A549 (cell line): ENCODE measurements around the gene RARG. TPM values are rescaled to one million over a fixed set of nuclear protein-coding genes. Genes with fewer than 3 reads are reported as not detected.

ENCODE experiments used
- ATAC-seq, 2 experiments: fragments of 200-7000 bp in 1 of 2; fragments of >200 bp in 1 of 2; cut with Nextera tagmentation in 1 of 2; cut with Tn5 transposase in 1 of 2; 3 replicates each; pipeline versions ENCODE4 v1.8.0 to v1.9.1; 2018 to 2020; ENCODE audit warnings: mild to moderate bottlenecking in 1 of 2, moderate library complexity in 1 of 2
- CTCF ChIA-PET: fragments of 300-600 bp; sonication (Branson Sonifier 250); formaldehyde crosslinking; extraction: SDS; loops from one replicate; lab custom pipeline; 2021; ENCODE audit warnings: antibody characterized with exemption, inconsistent platforms; lab: Yijun Ruan, JAX
- POLR2A ChIA-PET: fragments of 350-600 bp; formaldehyde crosslinking; extraction: SDS; loops from one replicate; lab custom pipeline; 2021; ENCODE audit warnings: antibody characterized with exemption, inconsistent platforms; lab: Yijun Ruan, JAX
- DNase-seq, 2 experiments: peaks; one replicate each; pipeline versions ENCODE4 v3.0.0 to v3.0.0-alpha.2; 2011 to 2016; ENCODE audit warnings: low read depth in 1 of 2, low spot score in 1 of 2
- FAIRE-seq: peaks from 2 replicates; lab custom pipeline; 2011; peaks lifted over from hg19 to GRCh38; lab: Jason Lieb, UNC
- H3K27ac ChIP-seq, 2 experiments: fragments of >200 bp; sonication (Bioruptor Twin); formaldehyde crosslinking; 3 replicates each; pipeline ENCODE4 v1.5.1; 2016 to 2017
- H3K4me1 ChIP-seq: fragments of >200 bp; sonication (Bioruptor Twin); formaldehyde crosslinking; 3 replicates; pipeline ENCODE4 v1.6.1; 2016
- H3K4me2 ChIP-seq: fragments of >200 bp; sonication (Bioruptor Twin); formaldehyde crosslinking; 3 replicates; pipeline ENCODE4 v1.6.1; 2016
- H3K4me3 ChIP-seq: fragments of >200 bp; sonication (Bioruptor Twin); formaldehyde crosslinking; 3 replicates; pipeline ENCODE4 v1.5.1; 2016
- H3K9me3 ChIP-seq: fragments of >200 bp; sonication (Bioruptor Twin); formaldehyde crosslinking; 3 replicates; pipeline ENCODE4 v1.6.1; 2016
- BHLHE40 ChIP-seq: IDR thresholded peaks from 2 replicates; pipeline ENCODE4 v1.6.1; 2012; ENCODE audit warnings: low read depth, low read length, inconsistent platforms
- CBX8 ChIP-seq: fragments of 200-600 bp; sonication (generic); IDR thresholded peaks from 2 replicates; pipeline ENCODE4 v1.6.1; 2016
- CEBPB ChIP-seq, 2 experiments: fragments of >200 bp in 1 of 2; sonication (Bioruptor Twin) in 1 of 2; formaldehyde crosslinking in 1 of 2; IDR thresholded peaks; 2 replicates each; pipeline ENCODE4 v1.6.1; 2012 to 2016
- ESRRA ChIP-seq: fragments of 150-350 bp; IDR thresholded peaks from 2 replicates; pipeline ENCODE4 v1.6.1; 2014; ENCODE audit warnings: mild to moderate bottlenecking, low read length, borderline replicate concordance
- FOSB ChIP-seq: fragments of 250-450 bp; sonication (Bioruptor Pico); IDR thresholded peaks from 2 replicates; pipeline ENCODE4 v1.5.0; 2020; ENCODE audit warnings: mild to moderate bottlenecking, moderate library complexity
- FOXS1 ChIP-seq: fragments of 250-450 bp; sonication (Bioruptor Pico); IDR thresholded peaks from 2 replicates; pipeline ENCODE4 v1.5.0; 2020; ENCODE audit warnings: mild to moderate bottlenecking, moderate library complexity
- HDAC2 ChIP-seq: fragments of 200-600 bp; sonication (generic); IDR thresholded peaks from 2 replicates; pipeline ENCODE4 v1.6.1; 2016
- HOXB13 ChIP-seq: fragments of 250-450 bp; sonication (Bioruptor Pico); IDR thresholded peaks from 2 replicates; pipeline ENCODE4 v1.5.0; 2020; ENCODE audit warnings: low read depth, mild to moderate bottlenecking, moderate library complexity
- JUN ChIP-seq, 2 experiments: fragments of >200 bp; sonication (Bioruptor Twin); formaldehyde crosslinking; IDR thresholded peaks; 2 replicates in 1 of 2; 3 replicates in 1 of 2; pipeline ENCODE4 v1.6.1; 2016 to 2017
- KDM1A ChIP-seq: fragments of 200-600 bp; sonication (generic); IDR thresholded peaks from 2 replicates; pipeline ENCODE4 v1.6.1; 2016; ENCODE audit warnings: low read depth, mild to moderate bottlenecking
- MAZ ChIP-seq: fragments of 150-350 bp; IDR thresholded peaks from 2 replicates; pipeline ENCODE4 v1.6.1; 2014; ENCODE audit warnings: antibody characterized with exemption, low read depth, low read length, borderline replicate concordance
- MYC ChIP-seq: IDR thresholded peaks from 2 replicates; pipeline ENCODE4 v1.6.1; 2012; ENCODE audit warnings: mild to moderate bottlenecking, inconsistent platforms, low read length, improper control_type of control experiment, borderline replicate concordance
- NFE2L2 ChIP-seq: fragments of 150-350 bp; conservative IDR thresholded peaks from 2 replicates; pipeline ENCODE4 v1.6.1; 2014; ENCODE audit warnings: low read length
- PHF8 ChIP-seq: fragments of 200-600 bp; sonication (generic); IDR thresholded peaks from 2 replicates; pipeline ENCODE4 v1.6.1; 2016; ENCODE audit warnings: low read depth, mild to moderate bottlenecking, antibody characterized with exemption, moderate library complexity, borderline replicate concordance
- POLR2A ChIP-seq: IDR thresholded peaks from 2 replicates; pipeline ENCODE4 v1.6.1; 2012; ENCODE audit warnings: mild to moderate bottlenecking, low read length
- RFX5 ChIP-seq: fragments of 450-650 bp; IDR thresholded peaks from 2 replicates; pipeline ENCODE4 v1.7.1; 2014; ENCODE audit warnings: antibody characterized with exemption, mild to moderate bottlenecking, moderate library complexity
- SMC3 ChIP-seq: fragments of >200 bp; sonication (Bioruptor Twin); formaldehyde crosslinking; IDR thresholded peaks from 3 replicates; pipeline ENCODE4 v1.6.1; 2018; ENCODE audit warnings: inconsistent platforms
- SREBF2 ChIP-seq: fragments of 450-650 bp; IDR thresholded peaks from 2 replicates; pipeline ENCODE4 v1.6.1; 2014; ENCODE audit warnings: mild to moderate bottlenecking, moderate library complexity
- TFCP2L1 ChIP-seq: fragments of 250-450 bp; sonication (Bioruptor Pico); IDR thresholded peaks from 2 replicates; pipeline ENCODE4 v1.5.0; 2021; ENCODE audit warnings: mild to moderate bottlenecking
- TP53 ChIP-seq: fragments of 250-450 bp; sonication (Bioruptor Pico); IDR thresholded peaks from 2 replicates; pipeline ENCODE4 v1.5.0; 2021; ENCODE audit warnings: mild to moderate bottlenecking, moderate library complexity
- ZC3H11A ChIP-seq: fragments of 450-650 bp; IDR thresholded peaks from 2 replicates; pipeline ENCODE4 v1.6.1; 2014; ENCODE audit warnings: antibody characterized with exemption, mild to moderate bottlenecking
- WGBS: methylation state at CpG from one replicate; pipeline ENCODE4 v1.1.6; 2017; ENCODE audit errors: missing lambda C conversion rate; 5-methylcytosine and 5-hydroxymethylcytosine counted together
- polyA plus RNA-seq, 4 experiments: library from polyadenylated mRNA; depleted of rRNA in 3 of 4; stranded (reverse); fragments of >200 nt; fragmentation: RNase III in 1 of 4; extraction: RNeasy Plus Mini Kit Qiagen cat#74134 plus additional on column Dnase treatment in 1 of 4; gene quantifications; 2 replicates in 3 of 4; 3 replicates in 1 of 4; pipeline ENCODE4 v1.2.3, GENCODE V29; 2011 to 2017
- TF ChIP-seq, protein P1 (sequence below): fragments of >200 bp; sonication (Bioruptor Twin); formaldehyde crosslinking; IDR thresholded peaks from 2 replicates; pipeline ENCODE4 v1.6.1; 2016
- TF ChIP-seq, protein P2 (sequence below): IDR thresholded peaks from 2 replicates; pipeline ENCODE4 v1.6.1; 2012
- TF ChIP-seq, protein P3 (sequence below): fragments of >200 bp; sonication (Bioruptor Twin); formaldehyde crosslinking; IDR thresholded peaks from 3 replicates; pipeline ENCODE4 v1.6.1; 2016
- TF ChIP-seq, protein P4 (sequence below): IDR thresholded peaks from 2 replicates; pipeline ENCODE4 v1.6.1; 2012; ENCODE audit warnings: low read depth, borderline replicate concordance
- TF ChIP-seq, protein P5 (sequence below): fragments of 250-450 bp; sonication (Bioruptor Pico); IDR thresholded peaks from 2 replicates; pipeline ENCODE4 v1.5.0; 2021; ENCODE audit warnings: mild to moderate bottlenecking, moderate library complexity, borderline replicate concordance
- TF ChIP-seq, protein P6 (sequence below): fragments of >200 bp; sonication (Bioruptor Twin); formaldehyde crosslinking; IDR thresholded peaks from 3 replicates; pipeline ENCODE4 v1.5.1; 2016

RARG gene
- polyA plus RNA-seq, 2 of the 4 experiments (the other 2 are of a cell fraction) = 15.6 to 17.2 TPM

DNA sequence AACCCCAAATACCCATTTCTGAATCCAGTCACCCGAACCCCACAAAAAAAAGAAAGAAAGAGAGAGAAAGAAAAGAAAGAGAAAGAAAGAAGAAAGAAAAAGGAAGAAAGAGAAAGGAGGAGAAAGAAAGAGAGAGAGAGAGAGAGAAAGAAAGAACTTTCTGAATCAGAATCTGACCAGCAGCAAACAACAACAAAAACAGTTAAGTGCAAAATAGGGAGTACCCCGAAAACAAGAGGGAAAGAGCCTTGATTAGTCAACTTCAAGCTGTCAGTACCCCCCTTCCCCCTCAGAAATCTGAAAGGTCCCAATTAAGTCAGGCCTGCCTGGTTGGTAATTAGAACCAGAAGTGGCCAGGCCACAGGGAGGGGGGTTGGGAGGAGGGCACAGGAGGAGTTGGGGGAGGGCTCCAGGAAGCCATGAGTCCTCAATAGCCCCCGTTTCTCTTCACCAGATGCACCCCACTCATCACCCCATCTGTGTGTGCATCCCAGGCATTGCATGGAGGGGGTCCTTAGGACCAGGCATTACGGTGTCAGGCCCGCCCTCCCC lies 9.8 kb downstream of the RARG start:
- no peak for TF ChIP-seq SMC3
- TF ChIP-seq TFCP2L1 (CRISPR knock-in tag) = no peak
- no peak for TF ChIP-seq BHLHE40
- no peak for TF ChIP-seq HDAC2
- TF ChIP-seq MYC = no peak
- TF ChIP-seq, protein P1, sequence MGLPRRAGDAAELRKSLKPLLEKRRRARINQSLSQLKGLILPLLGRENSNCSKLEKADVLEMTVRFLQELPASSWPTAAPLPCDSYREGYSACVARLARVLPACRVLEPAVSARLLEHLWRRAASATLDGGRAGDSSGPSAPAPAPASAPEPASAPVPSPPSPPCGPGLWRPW = no peak
- no peak for TF ChIP-seq PHF8
- TF ChIP-seq, protein P2, sequence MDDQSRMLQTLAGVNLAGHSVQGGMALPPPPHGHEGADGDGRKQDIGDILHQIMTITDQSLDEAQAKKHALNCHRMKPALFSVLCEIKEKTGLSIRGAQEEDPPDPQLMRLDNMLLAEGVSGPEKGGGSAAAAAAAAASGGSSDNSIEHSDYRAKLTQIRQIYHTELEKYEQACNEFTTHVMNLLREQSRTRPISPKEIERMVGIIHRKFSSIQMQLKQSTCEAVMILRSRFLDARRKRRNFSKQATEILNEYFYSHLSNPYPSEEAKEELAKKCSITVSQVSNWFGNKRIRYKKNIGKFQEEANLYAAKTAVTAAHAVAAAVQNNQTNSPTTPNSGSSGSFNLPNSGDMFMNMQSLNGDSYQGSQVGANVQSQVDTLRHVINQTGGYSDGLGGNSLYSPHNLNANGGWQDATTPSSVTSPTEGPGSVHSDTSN = no peak
- no peak for TF ChIP-seq MAZ
- TF ChIP-seq, protein P3, sequence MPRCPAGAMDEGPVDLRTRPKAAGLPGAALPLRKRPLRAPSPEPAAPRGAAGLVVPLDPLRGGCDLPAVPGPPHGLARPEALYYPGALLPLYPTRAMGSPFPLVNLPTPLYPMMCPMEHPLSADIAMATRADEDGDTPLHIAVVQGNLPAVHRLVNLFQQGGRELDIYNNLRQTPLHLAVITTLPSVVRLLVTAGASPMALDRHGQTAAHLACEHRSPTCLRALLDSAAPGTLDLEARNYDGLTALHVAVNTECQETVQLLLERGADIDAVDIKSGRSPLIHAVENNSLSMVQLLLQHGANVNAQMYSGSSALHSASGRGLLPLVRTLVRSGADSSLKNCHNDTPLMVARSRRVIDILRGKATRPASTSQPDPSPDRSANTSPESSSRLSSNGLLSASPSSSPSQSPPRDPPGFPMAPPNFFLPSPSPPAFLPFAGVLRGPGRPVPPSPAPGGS = no peak
- no peak for TF ChIP-seq HOXB13 (CRISPR knock-in tag)
- no peak for TF ChIP-seq CBX8
- TF ChIP-seq ESRRA = no peak
- no peak for TF ChIP-seq SREBF2
- TF ChIP-seq, all 56 proteins: peak for 0
- POLR2A ChIA-PET = no interaction called here
- 43% methylated on average over 5 of the region's 5 CpGs for WGBS
- Histone ChIP-seq H3K4me2 (peak overlapping the region; percentile 97), H3K4me1 (peaks cover 52% of the 10 kb centered on the region), H3K4me3 (peak overlapping the region; percentile 61), H3K27ac (peak overlapping the region; percentile 98), H3K9me3 (no peaks in the 10 kb centered on the region)
- no peak for ATAC-seq
- FAIRE-seq = no peak
- CTCF ChIA-PET = interaction anchor here (1.5 to 33.2 kb wide), 3 partner anchors 9 to 68 kb away, joined by 7 to 1046 read pairs (median 38); partner anchors contain the start of genes MYG1 and PFDN5
- no peak for DNase-seq

DNA sequence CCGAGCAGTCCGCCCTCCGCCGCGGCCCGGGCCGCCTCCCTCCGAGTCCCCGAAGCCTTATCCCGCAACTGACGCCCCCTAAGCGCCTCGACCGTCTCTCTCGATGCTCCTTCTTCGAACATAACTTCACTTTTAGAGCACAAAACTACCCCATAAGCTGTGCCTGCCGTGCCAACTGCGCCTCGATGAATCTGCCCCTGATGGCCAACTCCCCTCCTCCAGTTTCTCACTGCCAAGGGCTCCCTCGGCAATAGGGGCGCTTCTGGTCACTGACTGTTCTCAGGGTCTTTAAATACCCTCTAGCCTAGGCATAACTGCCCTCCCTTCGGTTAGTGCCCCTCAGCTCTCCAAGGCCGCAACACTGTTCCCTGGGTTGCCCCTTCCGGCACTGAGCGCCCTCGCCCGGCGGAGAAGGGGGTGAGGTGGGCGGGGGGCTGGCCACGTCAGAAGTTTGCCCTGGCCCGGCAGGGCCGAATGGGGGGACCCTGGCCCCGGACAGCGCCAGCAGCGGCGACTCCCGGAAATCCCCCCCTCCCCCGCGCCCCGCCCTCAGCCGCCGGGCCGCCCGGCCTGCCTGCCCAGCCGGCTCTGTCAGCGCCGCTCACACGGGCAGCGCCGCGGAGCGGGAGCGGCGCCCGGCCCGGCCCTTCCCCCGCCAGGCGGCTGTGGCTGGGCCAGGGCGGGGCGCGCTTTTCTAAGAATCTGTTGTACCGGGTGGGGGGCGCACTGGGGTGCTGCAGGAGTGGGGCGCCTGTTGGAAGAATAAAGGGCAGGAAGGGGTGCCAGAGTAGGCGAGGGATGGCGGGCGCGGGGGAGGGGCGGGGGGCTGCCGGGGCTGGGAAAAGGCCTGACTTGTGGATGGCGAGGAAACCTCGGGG lies 10.6 kb downstream of the RARG start:
- Histone ChIP-seq H3K9me3 (no peaks in the 10 kb centered on the region), H3K4me1 (peaks cover 60% of the 10 kb centered on the region), H3K4me2 (peak overlapping the region; percentile 97), H3K4me3 (peak overlapping the region; percentile 61), H3K27ac (peak overlapping the region; percentile 98)
- ChIA-PET CTCF (interaction anchor here (0.5 to 33.2 kb wide), 10 partner anchors 10 to 156 kb away, joined by 3 to 1046 read pairs (median 8); partner anchors contain the start of genes ESPL1, MYG1 and PFDN5), POLR2A (interaction anchor here (0.6 to 2.2 kb wide), 6 partner anchors 8 to 277 kb away, joined by 3 to 15 read pairs (median 6); partner anchors contain the start of genes CSAD, ESPL1 and ZNF740)
- 2% methylated on average over 23 of the region's 72 CpGs for WGBS
- TF ChIP-seq JUN (IDR thresholded peaks at IDR 0.05) = peak in 1 of 2 experiments; percentile 61; a peak in 3 of 5 replicates
- TF ChIP-seq, protein P4, sequence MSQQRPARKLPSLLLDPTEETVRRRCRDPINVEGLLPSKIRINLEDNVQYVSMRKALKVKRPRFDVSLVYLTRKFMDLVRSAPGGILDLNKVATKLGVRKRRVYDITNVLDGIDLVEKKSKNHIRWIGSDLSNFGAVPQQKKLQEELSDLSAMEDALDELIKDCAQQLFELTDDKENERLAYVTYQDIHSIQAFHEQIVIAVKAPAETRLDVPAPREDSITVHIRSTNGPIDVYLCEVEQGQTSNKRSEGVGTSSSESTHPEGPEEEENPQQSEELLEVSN = 0 out of 2 replicates have a peak, but pooled peaks have one; percentile 55
- TF ChIP-seq NFE2L2 = no peak
- TF ChIP-seq, protein P5, sequence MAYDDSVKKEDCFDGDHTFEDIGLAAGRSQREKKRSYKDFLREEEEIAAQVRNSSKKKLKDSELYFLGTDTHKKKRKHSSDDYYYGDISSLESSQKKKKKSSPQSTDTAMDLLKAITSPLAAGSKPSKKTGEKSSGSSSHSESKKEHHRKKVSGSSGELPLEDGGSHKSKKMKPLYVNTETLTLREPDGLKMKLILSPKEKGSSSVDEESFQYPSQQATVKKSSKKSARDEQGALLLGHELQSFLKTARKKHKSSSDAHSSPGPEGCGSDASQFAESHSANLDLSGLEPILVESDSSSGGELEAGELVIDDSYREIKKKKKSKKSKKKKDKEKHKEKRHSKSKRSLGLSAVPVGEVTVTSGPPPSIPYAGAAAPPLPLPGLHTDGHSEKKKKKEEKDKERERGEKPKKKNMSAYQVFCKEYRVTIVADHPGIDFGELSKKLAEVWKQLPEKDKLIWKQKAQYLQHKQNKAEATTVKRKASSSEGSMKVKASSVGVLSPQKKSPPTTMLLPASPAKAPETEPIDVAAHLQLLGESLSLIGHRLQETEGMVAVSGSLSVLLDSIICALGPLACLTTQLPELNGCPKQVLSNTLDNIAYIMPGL (CRISPR knock-in tag) = peak; percentile 67; the same call in 1 of the 2 replicates
- TF ChIP-seq, protein P2 = no peak
- 0 out of 3 replicates have a peak, but pooled peaks have one; percentile 3 for TF ChIP-seq SMC3
- no peak for TF ChIP-seq FOSB
- TF ChIP-seq, protein P6, sequence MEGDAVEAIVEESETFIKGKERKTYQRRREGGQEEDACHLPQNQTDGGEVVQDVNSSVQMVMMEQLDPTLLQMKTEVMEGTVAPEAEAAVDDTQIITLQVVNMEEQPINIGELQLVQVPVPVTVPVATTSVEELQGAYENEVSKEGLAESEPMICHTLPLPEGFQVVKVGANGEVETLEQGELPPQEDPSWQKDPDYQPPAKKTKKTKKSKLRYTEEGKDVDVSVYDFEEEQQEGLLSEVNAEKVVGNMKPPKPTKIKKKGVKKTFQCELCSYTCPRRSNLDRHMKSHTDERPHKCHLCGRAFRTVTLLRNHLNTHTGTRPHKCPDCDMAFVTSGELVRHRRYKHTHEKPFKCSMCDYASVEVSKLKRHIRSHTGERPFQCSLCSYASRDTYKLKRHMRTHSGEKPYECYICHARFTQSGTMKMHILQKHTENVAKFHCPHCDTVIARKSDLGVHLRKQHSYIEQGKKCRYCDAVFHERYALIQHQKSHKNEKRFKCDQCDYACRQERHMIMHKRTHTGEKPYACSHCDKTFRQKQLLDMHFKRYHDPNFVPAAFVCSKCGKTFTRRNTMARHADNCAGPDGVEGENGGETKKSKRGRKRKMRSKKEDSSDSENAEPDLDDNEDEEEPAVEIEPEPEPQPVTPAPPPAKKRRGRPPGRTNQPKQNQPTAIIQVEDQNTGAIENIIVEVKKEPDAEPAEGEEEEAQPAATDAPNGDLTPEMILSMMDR = peak; percentile 51
- peak; percentile 61 for TF ChIP-seq POLR2A
- TF ChIP-seq FOXS1 = no peak
- TF ChIP-seq ZC3H11A = no peak
- no peak for TF ChIP-seq CEBPB (IDR thresholded peaks at IDR 0.05)
- TF ChIP-seq KDM1A = no peak
- TF ChIP-seq RFX5 = no peak; the same call in 1 of the 2 replicates
- 0 out of 2 replicates have a peak, but pooled peaks have one; percentile 17 for TF ChIP-seq MAZ
- TF ChIP-seq TP53 (CRISPR knock-in tag) = 0 out of 2 replicates have a peak, but pooled peaks have one; percentile 48
- TF ChIP-seq PHF8 = peak; percentile 40; the same call in 1 of the 2 replicates
- peak; percentile 69 to 75 for DNase-seq
- FAIRE-seq = no peak
- peak; percentile 55 to 58 for ATAC-seq
